ENCODE results near the gene OBSCN. TPM values are rescaled to one million over a fixed set of nuclear protein-coding genes. Genes with fewer than 3 reads are reported as not detected.

The OBSCN gene
- total and polyA plus RNA-seq, 2 donors (not counting 1 experiment from before 2014, with no cell fraction given), result 10.0 to 63.9 TPM

DNA sequence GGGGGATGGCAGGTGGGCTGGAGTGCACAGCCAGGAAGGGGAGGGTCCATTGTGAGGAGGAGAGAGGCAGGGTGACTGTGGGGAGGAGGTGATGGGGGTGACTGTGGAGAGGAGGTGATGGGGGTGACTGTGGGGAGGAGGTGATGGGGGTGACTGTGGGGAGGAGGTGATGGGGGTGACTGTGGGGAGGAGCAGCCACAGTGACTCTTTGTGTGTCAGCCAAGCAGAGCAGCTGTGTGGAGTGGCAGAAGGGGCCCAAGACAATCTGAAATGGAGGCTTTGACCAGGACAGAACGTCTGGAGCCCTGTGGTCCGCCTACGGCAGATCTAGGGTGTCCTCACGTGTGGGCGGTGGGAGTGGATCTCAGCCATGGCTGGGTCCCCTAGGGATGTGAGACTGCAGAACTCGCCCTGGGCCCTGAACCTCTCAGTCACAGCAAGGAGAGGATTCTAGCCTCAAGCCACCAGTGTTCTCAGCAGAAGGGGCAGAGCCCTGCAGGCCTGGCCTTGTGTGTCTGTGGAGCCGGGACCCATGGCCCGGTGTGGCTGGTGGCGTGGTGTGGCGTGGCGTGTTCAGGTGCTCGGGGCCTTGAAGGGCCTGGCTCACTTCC, 81.5 kb downstream of the OBSCN start:
- Mint-ChIP-seq H3K27me3 (no peaks in the 10 kb centered on the region), H3K27ac (no peak overlapping the region), H3K4me1 (no peaks in the 10 kb centered on the region), H3K4me3 (no peak overlapping the region), H3K9me3 (ENCODE audit: insufficient read depth) (no peaks in the 10 kb centered on the region)
- no peak overlapping the region for H3K4me2 ChIP-seq (replicated peaks; ENCODE audit: low read depth, low read length, poor library complexity, severe bottlenecking)
- 84% methylated on average over 12 of the region's 12 CpGs for WGBS (ENCODE audit: insufficient coverage)
- ATAC-seq (ENCODE audit: low read depth), result no peak
- ChIA-PET POLR2A (no interaction called here), CTCF (no interaction called here)
- no peaks in the 10 kb centered on the region for H3K36me3 ChIP-seq (replicated peaks in 1 of 2; ENCODE audit: control extremely low read depth in 1 of 2, control insufficient read depth in 1 of 2, extremely low read depth in 1 of 2, insufficient read depth in 2 of 2, low read length in 1 of 2)
- no peak for DNase-seq
- no peaks in the 10 kb centered on the region for H3K4me1 ChIP-seq (ENCODE audit: control insufficient read depth in 2 of 2, insufficient read depth in 2 of 2, low read length in 2 of 2)
- H3K4me3 ChIP-seq (ENCODE audit: control extremely low read depth in 1 of 5, extremely low read depth in 1 of 5, insufficient read depth in 1 of 5, low read depth in 2 of 5, low read length in 4 of 5), result no peak overlapping the region
- H3K27ac ChIP-seq (ENCODE audit: low read length in 2 of 2), result no peak overlapping the region
- H3K79me2 ChIP-seq (ENCODE audit: control insufficient read depth, insufficient read depth, low read length), result no peaks in the 10 kb centered on the region
- H4K20me1 ChIP-seq (ENCODE audit: control insufficient read depth, insufficient read depth, low read length, poor library complexity, severe bottlenecking), result no peaks in the 10 kb centered on the region
- H3K27me3 ChIP-seq (replicated peaks in 1 of 4; ENCODE audit: control extremely low read depth in 1 of 4, control insufficient read depth in 3 of 4, insufficient read depth in 4 of 4, low read length in 3 of 4), result no peaks in the 10 kb centered on the region
- TF ChIP-seq, protein P1, sequence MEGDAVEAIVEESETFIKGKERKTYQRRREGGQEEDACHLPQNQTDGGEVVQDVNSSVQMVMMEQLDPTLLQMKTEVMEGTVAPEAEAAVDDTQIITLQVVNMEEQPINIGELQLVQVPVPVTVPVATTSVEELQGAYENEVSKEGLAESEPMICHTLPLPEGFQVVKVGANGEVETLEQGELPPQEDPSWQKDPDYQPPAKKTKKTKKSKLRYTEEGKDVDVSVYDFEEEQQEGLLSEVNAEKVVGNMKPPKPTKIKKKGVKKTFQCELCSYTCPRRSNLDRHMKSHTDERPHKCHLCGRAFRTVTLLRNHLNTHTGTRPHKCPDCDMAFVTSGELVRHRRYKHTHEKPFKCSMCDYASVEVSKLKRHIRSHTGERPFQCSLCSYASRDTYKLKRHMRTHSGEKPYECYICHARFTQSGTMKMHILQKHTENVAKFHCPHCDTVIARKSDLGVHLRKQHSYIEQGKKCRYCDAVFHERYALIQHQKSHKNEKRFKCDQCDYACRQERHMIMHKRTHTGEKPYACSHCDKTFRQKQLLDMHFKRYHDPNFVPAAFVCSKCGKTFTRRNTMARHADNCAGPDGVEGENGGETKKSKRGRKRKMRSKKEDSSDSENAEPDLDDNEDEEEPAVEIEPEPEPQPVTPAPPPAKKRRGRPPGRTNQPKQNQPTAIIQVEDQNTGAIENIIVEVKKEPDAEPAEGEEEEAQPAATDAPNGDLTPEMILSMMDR (IDR thresholded peaks at IDR 0.05), result no peak
- TF ChIP-seq EZH2 (IDR thresholded peaks at IDR 0.05; ENCODE audit: borderline replicate concordance, insufficient read depth, low read depth, low read length, poor library complexity, severe bottlenecking), result no peak
- no peak overlapping the region for H2AFZ ChIP-seq (ENCODE audit: insufficient read depth, low read depth, low read length, poor library complexity, severe bottlenecking)
- no peak overlapping the region for H3K9ac ChIP-seq (ENCODE audit: low read length)
- intact Hi-C loops (cut with micrococcal nuclease), result no loop called here
- H3K9me3 ChIP-seq (ENCODE audit: control extremely low read depth in 1 of 3, control insufficient read depth in 2 of 3, insufficient read depth in 1 of 3, low read length in 2 of 3), result no peaks in the 10 kb centered on the region

DNA sequence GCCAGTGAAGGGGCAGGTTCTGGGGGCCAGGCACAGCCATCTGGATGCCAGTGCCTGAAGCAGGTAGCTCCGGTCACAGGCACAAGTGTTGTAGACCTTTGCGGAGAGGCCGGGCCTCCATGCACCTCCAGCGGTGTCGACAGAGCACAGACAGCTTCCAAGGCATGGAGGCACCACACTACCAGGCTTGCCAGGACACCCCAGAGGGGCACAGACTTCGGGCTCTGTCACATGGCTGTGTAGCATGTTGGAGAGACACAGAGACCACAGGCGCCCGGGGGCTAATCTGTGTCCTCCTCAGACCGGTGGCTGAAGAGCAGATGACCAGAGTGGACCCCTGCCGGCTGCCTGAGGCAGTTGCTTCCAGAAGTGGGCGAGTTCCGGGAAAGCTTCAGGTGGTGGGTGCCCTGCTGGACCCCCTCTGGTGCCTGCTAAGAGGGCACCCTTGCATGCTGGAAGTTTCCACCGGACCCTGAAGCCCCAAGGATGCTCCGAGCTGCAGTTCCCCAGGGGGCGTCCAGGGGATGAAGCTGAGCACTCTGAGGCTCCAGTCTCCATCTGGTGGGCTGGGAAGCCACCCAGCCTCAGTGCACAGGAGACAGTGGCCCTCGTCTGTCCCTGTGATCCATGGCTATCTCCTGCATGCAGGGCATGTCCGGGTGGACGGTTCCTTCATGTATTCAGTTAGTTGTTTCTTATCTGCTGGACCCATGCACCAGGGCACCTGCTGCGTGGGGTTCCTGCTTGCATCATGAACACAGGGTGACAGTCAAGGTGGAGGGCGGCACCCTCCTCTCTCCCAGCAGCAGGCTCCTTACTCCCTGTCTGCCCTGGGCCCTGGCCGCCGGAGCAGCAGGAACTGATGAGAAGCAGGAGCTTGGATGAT, 82.4 kb downstream of the OBSCN start:
- Histone ChIP-seq H3K9ac (ENCODE audit: low read length) (no peak overlapping the region), H3K27me3 (replicated peaks in 1 of 4; ENCODE audit: control extremely low read depth in 1 of 4, control insufficient read depth in 3 of 4, insufficient read depth in 4 of 4, low read length in 3 of 4) (no peaks in the 10 kb centered on the region), H3K9me3 (ENCODE audit: control extremely low read depth in 1 of 3, control insufficient read depth in 2 of 3, insufficient read depth in 1 of 3, low read length in 2 of 3) (no peaks in the 10 kb centered on the region), H3K27ac (ENCODE audit: low read length in 2 of 2) (no peak overlapping the region), H3K79me2 (ENCODE audit: control insufficient read depth, insufficient read depth, low read length) (no peaks in the 10 kb centered on the region), H2AFZ (ENCODE audit: insufficient read depth, low read depth, low read length, poor library complexity, severe bottlenecking) (no peak overlapping the region), H3K4me1 (ENCODE audit: control insufficient read depth in 2 of 2, insufficient read depth in 2 of 2, low read length in 2 of 2) (no peaks in the 10 kb centered on the region), H4K20me1 (ENCODE audit: control insufficient read depth, insufficient read depth, low read length, poor library complexity, severe bottlenecking) (no peaks in the 10 kb centered on the region), H3K4me2 (replicated peaks; ENCODE audit: low read depth, low read length, poor library complexity, severe bottlenecking) (no peak overlapping the region), H3K4me3 (ENCODE audit: control extremely low read depth in 1 of 5, extremely low read depth in 1 of 5, insufficient read depth in 1 of 5, low read depth in 2 of 5, low read length in 4 of 5) (no peak overlapping the region), H3K36me3 (replicated peaks in 1 of 2; ENCODE audit: control extremely low read depth in 1 of 2, control insufficient read depth in 1 of 2, extremely low read depth in 1 of 2, insufficient read depth in 2 of 2, low read length in 1 of 2) (no peaks in the 10 kb centered on the region)
- Mint-ChIP-seq H3K4me3 (no peak overlapping the region), H3K27ac (no peak overlapping the region), H3K4me1 (no peaks in the 10 kb centered on the region), H3K9me3 (ENCODE audit: insufficient read depth) (no peaks in the 10 kb centered on the region), H3K27me3 (no peaks in the 10 kb centered on the region)
- ChIA-PET CTCF (no interaction called here), POLR2A (no interaction called here)
- 89% methylated on average over 19 of the region's 22 CpGs for WGBS (ENCODE audit: insufficient coverage)
- no peak for ATAC-seq (ENCODE audit: low read depth)
- intact Hi-C loops (cut with micrococcal nuclease), result no loop called here
- TF ChIP-seq, protein P1 (IDR thresholded peaks at IDR 0.05), result no peak
- TF ChIP-seq EZH2 (IDR thresholded peaks at IDR 0.05; ENCODE audit: borderline replicate concordance, insufficient read depth, low read depth, low read length, poor library complexity, severe bottlenecking), result no peak
- no peak for DNase-seq
